GM12878 (cell line): ENCODE results near the gene CLDN34. TPM values are rescaled to one million over a fixed set of nuclear protein-coding genes. Genes with fewer than 3 reads are reported as not detected.

Source experiments
- CEBPB ChIP-seq, 2 experiments: fragments of 150-350 bp in 1 of 2; IDR thresholded peaks; 2 replicates each; pipeline ENCODE4 v1.6.1; 2012 to 2014; ENCODE audit warnings: low read depth in 2 of 2, low read length in 2 of 2, borderline replicate concordance in 1 of 2, inconsistent platforms in 1 of 2
- CREB1 ChIP-seq: IDR thresholded peaks from 2 replicates; pipeline ENCODE4 v1.6.1; 2012; ENCODE audit warnings: low read depth, mild to moderate bottlenecking, inconsistent platforms
- CREM ChIP-seq: IDR thresholded peaks from 2 replicates; pipeline ENCODE4 v1.6.1; 2014; ENCODE audit warnings: antibody characterized with exemption, low read depth
- EZH2 ChIP-seq: IDR thresholded peaks from 2 replicates; pipeline ENCODE4 v1.6.1; 2012; ENCODE audit warnings: low read depth, mild to moderate bottlenecking, control low read depth, inconsistent platforms, low read length, borderline replicate concordance; ENCODE audit not compliant: control insufficient read depth
- FOXM1 ChIP-seq: IDR thresholded peaks from 2 replicates; pipeline ENCODE4 v1.6.1; 2012; ENCODE audit warnings: low read depth, mild to moderate bottlenecking, inconsistent platforms, low read length, moderate library complexity
- HCFC1 ChIP-seq: fragments of 150-350 bp; IDR thresholded peaks from 2 replicates; pipeline ENCODE4 v1.6.1; 2014; ENCODE audit warnings: low read length
- IKZF1 ChIP-seq: fragments of 450-650 bp; conservative IDR thresholded peaks from 2 replicates; pipeline ENCODE4 v1.6.1; 2017; ENCODE audit warnings: antibody characterized with exemption, mild to moderate bottlenecking
- KDM1A ChIP-seq: fragments of 200-600 bp; sonication (generic); IDR thresholded peaks from 2 replicates; pipeline ENCODE4 v1.6.1; 2016; ENCODE audit warnings: borderline replicate concordance
- MEF2B ChIP-seq: fragments of 450-650 bp; IDR thresholded peaks from 2 replicates; pipeline ENCODE4 v1.6.1; 2018; ENCODE audit warnings: mild to moderate bottlenecking, moderate library complexity; ENCODE audit not compliant: partially characterized antibody, poor library complexity, severe bottlenecking
- NBN ChIP-seq: fragments of 450-650 bp; IDR thresholded peaks from 2 replicates; pipeline ENCODE4 v1.6.1; 2016
- NR2F1 ChIP-seq: fragments of 450-650 bp; conservative IDR thresholded peaks from 2 replicates; pipeline ENCODE4 v1.6.1; 2017; ENCODE audit warnings: mild to moderate bottlenecking
- PML ChIP-seq: IDR thresholded peaks from 2 replicates; pipeline ENCODE4 v1.6.1; 2012; ENCODE audit warnings: low read length, inconsistent platforms
- SIN3A ChIP-seq: IDR thresholded peaks from 2 replicates; pipeline ENCODE4 v1.6.1; 2012; ENCODE audit warnings: low read depth, low read length, improper control_type of control experiment
- SIX5 ChIP-seq: IDR thresholded peaks from 2 replicates; pipeline ENCODE4 v1.6.1; 2011; ENCODE audit warnings: mild to moderate bottlenecking, low read depth, low read length, moderate library complexity; ENCODE audit not compliant: severe bottlenecking
- SREBF1 ChIP-seq: IDR thresholded peaks from 2 replicates; pipeline ENCODE4 v1.6.1; 2012; ENCODE audit warnings: mild to moderate bottlenecking, low read length
- SUZ12 ChIP-seq: fragments of 200-600 bp; sonication (generic); IDR thresholded peaks from one replicate; pipeline ENCODE4 v1.6.1; 2018; ENCODE audit warnings: antibody characterized with exemption, mild to moderate bottlenecking; ENCODE audit not compliant: unreplicated experiment
- TBL1XR1 ChIP-seq: IDR thresholded peaks from 2 replicates; pipeline ENCODE4 v1.6.1; 2012; ENCODE audit warnings: low read depth, low read length, improper control_type of control experiment
- YBX1 ChIP-seq: fragments of 450-650 bp; IDR thresholded peaks from 2 replicates; pipeline ENCODE4 v1.6.1; 2016; ENCODE audit warnings: antibody characterized with exemption
- ZBED1 ChIP-seq: IDR thresholded peaks from 2 replicates; pipeline ENCODE4 v1.6.1; 2016; ENCODE audit warnings: borderline replicate concordance
- ZNF24 ChIP-seq: fragments of 450-650 bp; IDR thresholded peaks from 2 replicates; pipeline ENCODE4 v1.6.1; 2017; ENCODE audit warnings: antibody characterized with exemption, mild to moderate bottlenecking
- ZZZ3 ChIP-seq: IDR thresholded peaks from 2 replicates; pipeline ENCODE4 v1.6.1; 2011; ENCODE audit warnings: low read depth; ENCODE audit not compliant: control insufficient read depth, insufficient read length
- polyA plus RNA-seq, 11 experiments: library from polyadenylated mRNA; depleted of rRNA in 4 of 11; unstranded in 6 of 11; stranded (reverse) in 5 of 11; fragments of >200 nt; fragmentation: Nextera tagmentation in 4 of 11; fragmentation: Illumina TruSeq in 1 of 11; extraction: Ambion mirVana in 4 of 11; extraction: Trizol in 1 of 11; gene quantifications; 1 replicate in 1 of 11; 2 replicates in 10 of 11; pipeline versions ENCODE4 v1.2.1 to v1.2.3, GENCODE V29; 2011 to 2016; ENCODE audit warnings: inconsistent platforms in 2 of 11, missing spikeins in 2 of 11, low read depth in 1 of 11
- total RNA-seq, 4 experiments: library from RNA; depleted of rRNA in 3 of 4; stranded (reverse); fragments of >200 nt in 3 of 4; fragmentation: Illumina TruSeq in 1 of 4; extraction: Trizol in 1 of 4; gene quantifications; 2 replicates each; pipeline versions ENCODE4 v1.2.1 to v1.2.3, GENCODE V29; 2013 to 2021
- TF ChIP-seq, protein P1 (sequence below): fragments of 450-650 bp; IDR thresholded peaks from 2 replicates; pipeline ENCODE4 v1.6.1; 2017; ENCODE audit warnings: antibody characterized with exemption, mild to moderate bottlenecking, moderate library complexity
- TF ChIP-seq, protein P2 (sequence below): fragments of 450-650 bp; IDR thresholded peaks from 2 replicates; pipeline ENCODE4 v1.6.1; 2016; ENCODE audit warnings: mild to moderate bottlenecking
- TF ChIP-seq, protein P3 (sequence below): fragments of 450-650 bp; IDR thresholded peaks from 2 replicates; pipeline ENCODE4 v1.6.1; 2018; ENCODE audit warnings: mild to moderate bottlenecking, low read depth, moderate library complexity; ENCODE audit not compliant: partially characterized antibody

CLDN34 gene
- total and polyA plus RNA-seq, 10 of the 15 experiments (the other 5 are each of a cell fraction or from before 2014, with no cell fraction given) = not detected

DNA sequence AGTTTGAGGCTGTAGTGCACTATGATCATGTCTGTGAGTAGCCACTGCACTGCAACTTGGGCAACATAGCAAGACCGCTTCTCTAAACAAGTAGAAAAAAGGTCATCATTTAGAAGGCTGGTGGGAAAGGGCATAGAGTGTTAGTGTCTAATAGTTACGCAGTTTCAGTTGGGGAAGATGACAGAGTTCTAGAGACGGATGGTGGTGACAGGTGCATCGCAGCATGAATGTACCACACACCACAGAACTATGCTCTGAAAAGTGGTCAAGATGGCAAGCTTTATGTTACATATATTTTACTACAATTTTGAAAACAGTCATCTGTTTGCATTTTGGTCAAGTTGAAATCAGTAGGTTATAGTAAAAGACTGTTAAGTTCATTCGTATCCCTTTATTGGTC, 23.7 kb upstream of the CLDN34 start (continued):
- TF ChIP-seq, protein P1, sequence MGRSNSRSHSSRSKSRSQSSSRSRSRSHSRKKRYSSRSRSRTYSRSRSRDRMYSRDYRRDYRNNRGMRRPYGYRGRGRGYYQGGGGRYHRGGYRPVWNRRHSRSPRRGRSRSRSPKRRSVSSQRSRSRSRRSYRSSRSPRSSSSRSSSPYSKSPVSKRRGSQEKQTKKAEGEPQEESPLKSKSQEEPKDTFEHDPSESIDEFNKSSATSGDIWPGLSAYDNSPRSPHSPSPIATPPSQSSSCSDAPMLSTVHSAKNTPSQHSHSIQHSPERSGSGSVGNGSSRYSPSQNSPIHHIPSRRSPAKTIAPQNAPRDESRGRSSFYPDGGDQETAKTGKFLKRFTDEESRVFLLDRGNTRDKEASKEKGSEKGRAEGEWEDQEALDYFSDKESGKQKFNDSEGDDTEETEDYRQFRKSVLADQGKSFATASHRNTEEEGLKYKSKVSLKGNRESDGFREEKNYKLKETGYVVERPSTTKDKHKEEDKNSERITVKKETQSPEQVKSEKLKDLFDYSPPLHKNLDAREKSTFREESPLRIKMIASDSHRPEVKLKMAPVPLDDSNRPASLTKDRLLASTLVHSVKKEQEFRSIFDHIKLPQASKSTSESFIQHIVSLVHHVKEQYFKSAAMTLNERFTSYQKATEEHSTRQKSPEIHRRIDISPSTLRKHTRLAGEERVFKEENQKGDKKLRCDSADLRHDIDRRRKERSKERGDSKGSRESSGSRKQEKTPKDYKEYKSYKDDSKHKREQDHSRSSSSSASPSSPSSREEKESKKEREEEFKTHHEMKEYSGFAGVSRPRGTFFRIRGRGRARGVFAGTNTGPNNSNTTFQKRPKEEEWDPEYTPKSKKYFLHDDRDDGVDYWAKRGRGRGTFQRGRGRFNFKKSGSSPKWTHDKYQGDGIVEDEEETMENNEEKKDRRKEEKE = no peak
- TF ChIP-seq CREM = 0 out of 2 replicates have a peak, but pooled peaks have one; percentile 12
- TF ChIP-seq TBL1XR1 = no peak
- no peak for TF ChIP-seq SIN3A
- TF ChIP-seq KDM1A = no peak
- no peak for TF ChIP-seq FOXM1
- no peak for TF ChIP-seq CEBPB (IDR thresholded peaks at IDR 0.05; ENCODE audit: borderline replicate concordance in 1 of 2, low read depth in 2 of 2, low read length in 2 of 2)
- peak; percentile 33; the same call in 1 of the 2 replicates for TF ChIP-seq IKZF1
- TF ChIP-seq ZBED1 = peak; percentile 35; the same call in 1 of the 2 replicates
- 0 out of 2 replicates have a peak, but pooled peaks have one; percentile 30 for TF ChIP-seq CREB1
- TF ChIP-seq, protein P2, sequence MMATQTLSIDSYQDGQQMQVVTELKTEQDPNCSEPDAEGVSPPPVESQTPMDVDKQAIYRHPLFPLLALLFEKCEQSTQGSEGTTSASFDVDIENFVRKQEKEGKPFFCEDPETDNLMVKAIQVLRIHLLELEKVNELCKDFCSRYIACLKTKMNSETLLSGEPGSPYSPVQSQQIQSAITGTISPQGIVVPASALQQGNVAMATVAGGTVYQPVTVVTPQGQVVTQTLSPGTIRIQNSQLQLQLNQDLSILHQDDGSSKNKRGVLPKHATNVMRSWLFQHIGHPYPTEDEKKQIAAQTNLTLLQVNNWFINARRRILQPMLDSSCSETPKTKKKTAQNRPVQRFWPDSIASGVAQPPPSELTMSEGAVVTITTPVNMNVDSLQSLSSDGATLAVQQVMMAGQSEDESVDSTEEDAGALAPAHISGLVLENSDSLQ = peak; percentile 46; the same call in 1 of the 2 replicates
- TF ChIP-seq MEF2B = no peak
- no peak for TF ChIP-seq HCFC1
- TF ChIP-seq ZZZ3 = no peak
- 0 out of 2 replicates have a peak, but pooled peaks have one; percentile 37 for TF ChIP-seq NR2F1
- no peak for TF ChIP-seq ZNF24
- TF ChIP-seq, protein P3, sequence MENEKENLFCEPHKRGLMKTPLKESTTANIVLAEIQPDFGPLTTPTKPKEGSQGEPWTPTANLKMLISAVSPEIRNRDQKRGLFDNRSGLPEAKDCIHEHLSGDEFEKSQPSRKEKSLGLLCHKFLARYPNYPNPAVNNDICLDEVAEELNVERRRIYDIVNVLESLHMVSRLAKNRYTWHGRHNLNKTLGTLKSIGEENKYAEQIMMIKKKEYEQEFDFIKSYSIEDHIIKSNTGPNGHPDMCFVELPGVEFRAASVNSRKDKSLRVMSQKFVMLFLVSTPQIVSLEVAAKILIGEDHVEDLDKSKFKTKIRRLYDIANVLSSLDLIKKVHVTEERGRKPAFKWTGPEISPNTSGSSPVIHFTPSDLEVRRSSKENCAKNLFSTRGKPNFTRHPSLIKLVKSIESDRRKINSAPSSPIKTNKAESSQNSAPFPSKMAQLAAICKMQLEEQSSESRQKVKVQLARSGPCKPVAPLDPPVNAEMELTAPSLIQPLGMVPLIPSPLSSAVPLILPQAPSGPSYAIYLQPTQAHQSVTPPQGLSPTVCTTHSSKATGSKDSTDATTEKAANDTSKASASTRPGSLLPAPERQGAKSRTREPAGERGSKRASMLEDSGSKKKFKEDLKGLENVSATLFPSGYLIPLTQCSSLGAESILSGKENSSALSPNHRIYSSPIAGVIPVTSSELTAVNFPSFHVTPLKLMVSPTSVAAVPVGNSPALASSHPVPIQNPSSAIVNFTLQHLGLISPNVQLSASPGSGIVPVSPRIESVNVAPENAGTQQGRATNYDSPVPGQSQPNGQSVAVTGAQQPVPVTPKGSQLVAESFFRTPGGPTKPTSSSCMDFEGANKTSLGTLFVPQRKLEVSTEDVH = no peak
- TF ChIP-seq SREBF1 = no peak
- TF ChIP-seq SIX5 = no peak
- TF ChIP-seq EZH2 = no peak
- TF ChIP-seq YBX1 = no peak
- TF ChIP-seq PML = no peak
- TF ChIP-seq SUZ12 = no peak
- no peak for TF ChIP-seq NBN
